Activated CD4-positive, alpha-beta T cell treated with anti-CD3 and anti-CD28 coated beads for 4 hours (primary cell): Measurements from ENCODE around the gene SLFNL1.

Experiments used
- DNase-seq, 2 donors: peaks; one replicate each; pipeline ENCODE4 v3.0.0-alpha.2; 2020

SLFNL1 gene

GRCh38 chr1:41021526-41022308 is at the start of gene SLFNL1:
TSS of gene SLFNL1 (minus strand) at chr1:41021725. CDS start at chr1:41020660, 1,065 bp downstream.
- no peak for DNase-seq

GRCh38 chr1:41056907-41057306 is 35.4 kb upstream of the SLFNL1 start:
- DNase-seq, result no peak

GRCh38 chr1:41053316-41053715 is 31.8 kb upstream of the SLFNL1 start:
- no peak for DNase-seq

- no peak for DNase-seq
These were observed 29.5 kb upstream of the SLFNL1 start for GRCh38 chr1:41051022-41051421.

- no peak for DNase-seq
These were observed 27.0 kb upstream of the SLFNL1 start for GRCh38 chr1:41048540-41048939.

GRCh38 chr1:41046347-41046775 is 24.8 kb upstream of the SLFNL1 start:
- DNase-seq, result no peak

- DNase-seq, result no peak
These were observed 24.2 kb upstream of the SLFNL1 start for GRCh38 chr1:41045740-41046139.

GRCh38 chr1:41044187-41044586 is 22.7 kb upstream of the SLFNL1 start:
- DNase-seq, result no peak

- no peak for DNase-seq
These were observed 20.2 kb upstream of the SLFNL1 start for GRCh38 chr1:41041614-41042270.

- DNase-seq, result no peak
These were observed 16.6 kb upstream of the SLFNL1 start for GRCh38 chr1:41038110-41038509.

GRCh38 chr1:41037116-41037903 is 15.8 kb upstream of the SLFNL1 start:
- DNase-seq, result no peak

GRCh38 chr1:41033272-41033671 is 11.7 kb upstream of the SLFNL1 start:
- no peak for DNase-seq

GRCh38 chr1:41032147-41032546 is 10.6 kb upstream of the SLFNL1 start:
- no peak for DNase-seq

- DNase-seq, result no peak
These were observed 9.5 kb upstream of the SLFNL1 start for GRCh38 chr1:41030872-41031616.

- no peak for DNase-seq
These were observed 6.6 kb upstream of the SLFNL1 start for GRCh38 chr1:41028034-41028642.

- DNase-seq, result no peak
These were observed 4.7 kb upstream of the SLFNL1 start for GRCh38 chr1:41025979-41026819.

GRCh38 chr1:41024953-41025352 is 3.4 kb upstream of the SLFNL1 start:
- no peak for DNase-seq

- DNase-seq, result no peak
These were observed 1.9 kb upstream of the SLFNL1 start for GRCh38 chr1:41023279-41023990.

- DNase-seq, result no peak
These were observed 899 bp upstream of the SLFNL1 start for GRCh38 chr1:41022424-41022823.

GRCh38 chr1:41020654-41021053 is 871 bp downstream of the SLFNL1 start:
- no peak for DNase-seq

- DNase-seq, result no peak
These were observed 1.4 kb downstream of the SLFNL1 start for GRCh38 chr1:41020109-41020576.
